Measurements from ENCODE around the gene GLS2.

- no peak for TF ChIP-seq EZH2 (IDR thresholded peaks at IDR 0.05; ENCODE audit: borderline replicate concordance, low read length)
- no peak for TF ChIP-seq CTCF (conservative IDR thresholded peaks at IDR 0.05 in 1 of 2, IDR thresholded peaks at IDR 0.05 in 1 of 2; ENCODE audit: extremely low read depth in 1 of 2, insufficient read depth in 1 of 2, low read depth in 1 of 2, low read length in 2 of 2)
Measured at GRCh38 chr12:56488041-56488955, at the start of gene GLS2.
